GM21786 (cell line): ENCODE results near the gene SEC31B.
A peak's percentile ranks its signal among the peaks of the same experiment; 100 is the strongest.

Source experiments
- ATAC-seq: cut with Tn5 transposase; IDR thresholded peaks from one replicate; pipeline ENCODE4 v1.9.1; 2021; ENCODE audit not compliant: unreplicated experiment

The SEC31B gene

GRCh38 chr10:100519311-100520051, at the start of gene SEC31B:
SEC31B (minus strand) TSS chr10:100519861; CDS start chr10:100516952, 2,909 bp downstream.
- ATAC-seq, result no peak

GRCh38 chr10:100568912-100569311, 49.3 kb upstream of the SEC31B start:
- no peak for ATAC-seq

- no peak for ATAC-seq
These were observed 48.2 kb upstream of the SEC31B start for GRCh38 chr10:100567826-100568225.

- ATAC-seq, result no peak
These were observed 47.6 kb upstream of the SEC31B start for GRCh38 chr10:100567249-100567648.

GRCh38 chr10:100566561-100566960, 46.9 kb upstream of the SEC31B start:
- no peak for ATAC-seq

GRCh38 chr10:100565206-100565985, 45.7 kb upstream of the SEC31B start:
- no peak for ATAC-seq

- ATAC-seq, result peak; percentile 88
These were observed 42.5 kb upstream of the SEC31B start for GRCh38 chr10:100562008-100562672.

- no peak for ATAC-seq
These were observed 41.3 kb upstream of the SEC31B start for GRCh38 chr10:100561005-100561404.

GRCh38 chr10:100560248-100560647, 40.6 kb upstream of the SEC31B start:
- no peak for ATAC-seq

- no peak for ATAC-seq
These were observed 35.2 kb upstream of the SEC31B start for GRCh38 chr10:100554902-100555301.

- no peak for ATAC-seq
These were observed 34.3 kb upstream of the SEC31B start for GRCh38 chr10:100553929-100554328.

- no peak for ATAC-seq
These were observed 32.1 kb upstream of the SEC31B start for GRCh38 chr10:100551738-100552137.

- no peak for ATAC-seq
These were observed 31.5 kb upstream of the SEC31B start for GRCh38 chr10:100551196-100551595.

GRCh38 chr10:100544950-100545349, 25.3 kb upstream of the SEC31B start:
- ATAC-seq, result no peak

GRCh38 chr10:100537475-100537874, 17.8 kb upstream of the SEC31B start:
- no peak for ATAC-seq

GRCh38 chr10:100535715-100536353, 16.2 kb upstream of the SEC31B start, which contains the start of gene HIF1AN:
HIF1AN (plus strand) TSS chr10:100535943; CDS start chr10:100535959, 16 bp downstream.
- peak; percentile 93 for ATAC-seq

GRCh38 chr10:100535338-100535714, 15.7 kb upstream of the SEC31B start:
- no peak for ATAC-seq

- ATAC-seq, result no peak
These were observed 15.1 kb upstream of the SEC31B start for GRCh38 chr10:100534726-100535125.

GRCh38 chr10:100531761-100532160, 12.1 kb upstream of the SEC31B start:
- no peak for ATAC-seq

GRCh38 chr10:100529475-100530298, 10.0 kb upstream of the SEC31B start, which contains the start of gene NDUFB8:
NDUFB8 (minus strand) TSS chr10:100529871; CDS start chr10:100529851, 20 bp downstream.
- ATAC-seq, result peak; percentile 64
